ENCODE data around the gene TDP1. TPM values are rescaled to one million over a fixed set of nuclear protein-coding genes. Genes with fewer than 3 reads are reported as not detected.
"Not testable (repeated sequence)": the region's sequence is repeated elsewhere in the genome, so short reads cannot be mapped to it uniquely, and the experiment has no call there.

The TDP1 gene
- total and polyA plus RNA-seq, 2 of the 4 experiments (the other 2 are of a cell fraction) = 23.3 to 53.1 TPM

DNA sequence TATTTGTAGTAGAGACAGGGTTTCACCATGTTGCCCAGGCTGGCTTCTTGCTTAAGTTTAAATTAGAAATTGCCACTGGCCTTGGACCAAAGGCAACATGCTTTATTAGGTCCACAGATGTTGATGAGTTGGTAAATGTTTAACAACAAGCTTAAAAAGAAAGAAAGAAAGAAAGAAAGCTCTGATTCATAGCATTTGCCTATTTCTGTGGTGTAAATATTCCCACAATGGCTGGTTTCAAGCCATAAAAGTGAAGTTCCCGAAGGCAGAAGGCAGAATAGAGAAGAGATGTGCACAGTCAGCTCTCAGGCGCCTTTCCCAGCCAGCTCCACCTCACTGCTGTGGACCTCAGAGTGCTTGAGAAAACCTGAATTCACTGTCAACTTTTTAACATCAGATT lies 132.4 kb downstream of the TDP1 start:
- H2BK120ac ChIP-seq (ENCODE audit: low read depth, low read length) = no peak overlapping the region

GRCh38 chr14:90089486-90089885 lies 133.8 kb downstream of the TDP1 start:
- H3K4ac ChIP-seq (ENCODE audit: low read depth, low read length); H3K9me1 ChIP-seq (ENCODE audit: insufficient read depth, low read length); H2BK5ac ChIP-seq (ENCODE audit: low read depth, low read length, poor library complexity, severe bottlenecking); H3K4me3 ChIP-seq (ENCODE audit: insufficient read depth, low read depth, low read length); dilution Hi-C loops (cut with HindIII; ENCODE audit: low sequenced_read_pairs, unreplicated experiment); H3K4me1 ChIP-seq (ENCODE audit: control insufficient read depth, insufficient read depth, low read length); H3K79me1 ChIP-seq (ENCODE audit: low read depth in 1 of 2, low read length in 2 of 2); H3K27ac ChIP-seq (ENCODE audit: insufficient read depth, low read length); H4K8ac ChIP-seq (ENCODE audit: low read depth in 2 of 2, low read length in 2 of 2); H3K36me3 ChIP-seq (ENCODE audit: control insufficient read depth, insufficient read depth, low read length); H3K9me3 ChIP-seq (ENCODE audit: control insufficient read depth, insufficient read depth, low read length); H4K5ac ChIP-seq (ENCODE audit: low read depth, low read length); H2BK20ac ChIP-seq (ENCODE audit: low read depth, low read length); CTCF ChIA-PET; H3K23ac ChIP-seq (ENCODE audit: low read depth, low read length); H3K18ac ChIP-seq (ENCODE audit: low read depth, low read length); H3K56ac ChIP-seq (ENCODE audit: extremely low read depth, insufficient read depth, low read length); H3K9ac ChIP-seq (ENCODE audit: low read depth, low read length); H2AK9ac ChIP-seq (replicated peaks; ENCODE audit: low read depth, low read length, poor library complexity); H3K14ac ChIP-seq (replicated peaks; ENCODE audit: low read depth, low read length); BruUV-seq (replicated peaks); H2BK15ac ChIP-seq (ENCODE audit: low read depth, low read length); H4K20me1 ChIP-seq (ENCODE audit: insufficient read depth, low read length); H3K4me2 ChIP-seq (ENCODE audit: low read depth, low read length); intact Hi-C loops (cut with micrococcal nuclease); DNase-seq; H2AFZ ChIP-seq (replicated peaks; ENCODE audit: low read length, poor library complexity); H4K91ac ChIP-seq (ENCODE audit: insufficient read depth, low read depth, low read length); ATAC-seq (ENCODE audit: low read depth); H2BK120ac ChIP-seq (ENCODE audit: low read depth, low read length); in situ Hi-C loops (cut with MboI; ENCODE audit: low sequenced_read_pairs); H2AK5ac ChIP-seq (ENCODE audit: low read depth, low read length); POLR2A ChIA-PET (ENCODE audit: unreplicated experiment): not testable (repeated sequence)
- H3K27me3 ChIP-seq (ENCODE audit: control insufficient read depth, insufficient read depth, low read length) = peaks cover 12% of the 10 kb centered on the region
- WGBS, 2 experiments (ENCODE audit: extremely low coverage in 2 of 2, insufficient read length in 1 of 2) = no CpG with 5 or more reads among the region's 6 CpGs

More for the DNA sequence above, 132.4 kb downstream of the TDP1 start:
- H3K4ac ChIP-seq (ENCODE audit: low read depth, low read length) = no peak overlapping the region
- ChIA-PET POLR2A (ENCODE audit: unreplicated experiment) (no interaction called here), CTCF (no interaction called here)
- ATAC-seq (ENCODE audit: low read depth) (no peak), DNase-seq (no peak)
- H4K5ac ChIP-seq (ENCODE audit: low read depth, low read length) = no peak overlapping the region
- no peak overlapping the region for H4K8ac ChIP-seq (ENCODE audit: low read depth in 2 of 2, low read length in 2 of 2)
- H3K9me3 ChIP-seq (ENCODE audit: control insufficient read depth, insufficient read depth, low read length) = 0 out of 2 replicates have a peak, but pooled peaks cover 2% of the 10 kb centered on the region
- H3K9me1 ChIP-seq (ENCODE audit: insufficient read depth, low read length) = no peaks in the 10 kb centered on the region
- no CpG with 5 or more reads among the region's 2 CpGs for WGBS, 2 experiments (ENCODE audit: extremely low coverage in 2 of 2, insufficient read length in 1 of 2)
- H2AFZ ChIP-seq (replicated peaks; ENCODE audit: low read length, poor library complexity) = no peak overlapping the region
- H3K23ac ChIP-seq (ENCODE audit: low read depth, low read length) = no peak overlapping the region
- in situ Hi-C loops (cut with MboI; ENCODE audit: low sequenced_read_pairs) = no loop called here
- H2AK5ac ChIP-seq (ENCODE audit: low read depth, low read length) = no peak overlapping the region
- no peak overlapping the region for H4K91ac ChIP-seq (ENCODE audit: insufficient read depth, low read depth, low read length)
- no peak overlapping the region for H3K18ac ChIP-seq (ENCODE audit: low read depth, low read length)
- H3K4me1 ChIP-seq (ENCODE audit: control insufficient read depth, insufficient read depth, low read length) = no peaks in the 10 kb centered on the region
- intact Hi-C loops (cut with micrococcal nuclease) = no loop called here
- H2BK5ac ChIP-seq (ENCODE audit: low read depth, low read length, poor library complexity, severe bottlenecking) = no peak overlapping the region
- H2BK20ac ChIP-seq (ENCODE audit: low read depth, low read length) = no peak overlapping the region
- dilution Hi-C loops (cut with HindIII; ENCODE audit: low sequenced_read_pairs, unreplicated experiment) = no loop called here
- no TSS peak for BruUV-seq (replicated peaks)
- H2BK15ac ChIP-seq (ENCODE audit: low read depth, low read length) = no peak overlapping the region
- no peaks in the 10 kb centered on the region for H3K36me3 ChIP-seq (ENCODE audit: control insufficient read depth, insufficient read depth, low read length)
- H3K14ac ChIP-seq (replicated peaks; ENCODE audit: low read depth, low read length) = no peak overlapping the region
- H3K4me2 ChIP-seq (ENCODE audit: low read depth, low read length) = no peak overlapping the region
- H3K56ac ChIP-seq (ENCODE audit: extremely low read depth, insufficient read depth, low read length) = no peak overlapping the region
- H3K9ac ChIP-seq (ENCODE audit: low read depth, low read length) = no peak overlapping the region
- no peak for TF ChIP-seq RAD21 (IDR thresholded peaks at IDR 0.05; ENCODE audit: low read length)
- no peak for TF ChIP-seq MAFK (IDR thresholded peaks at IDR 0.05; ENCODE audit: low read depth, low read length)
- TF ChIP-seq RCOR1 (IDR thresholded peaks at IDR 0.05; ENCODE audit: insufficient replicate concordance, low read length) = no peak
- peaks cover 13% of the 10 kb centered on the region for H3K27me3 ChIP-seq (ENCODE audit: control insufficient read depth, insufficient read depth, low read length)
- H2AK9ac ChIP-seq (replicated peaks; ENCODE audit: low read depth, low read length, poor library complexity) = no peak overlapping the region
- no peaks in the 10 kb centered on the region for H4K20me1 ChIP-seq (ENCODE audit: insufficient read depth, low read length)
- H3K79me1 ChIP-seq (ENCODE audit: low read depth in 1 of 2, low read length in 2 of 2) = no peaks in the 10 kb centered on the region
- no peak overlapping the region for H3K4me3 ChIP-seq (ENCODE audit: insufficient read depth, low read depth, low read length)
- no peak overlapping the region for H3K27ac ChIP-seq (ENCODE audit: insufficient read depth, low read length)
